MM.1S (cell line): ENCODE data around the gene ZNF107.

Experiments
- DNase-seq: peaks from one replicate; pipeline ENCODE4 v3.0.0-alpha.2; 2015
- H2AFZ ChIP-seq: fragments of 300-600 bp; sonication (generic); 2 replicates; pipeline ENCODE4 v1.6.0; 2016; ENCODE audit warnings: antibody characterized with exemption, low read length
- H3F3A ChIP-seq: fragments of 300-600 bp; sonication (generic); 2 replicates; pipeline ENCODE4 v1.6.1; 2016; ENCODE audit warnings: mild to moderate bottlenecking, antibody characterized with exemption, low read length, moderate library complexity, mixed read lengths; ENCODE audit not compliant: insufficient read depth
- H3K27ac ChIP-seq: fragments of 300-600 bp; sonication (generic); 2 replicates; pipeline ENCODE4 v1.5.1; 2016; ENCODE audit warnings: mild to moderate bottlenecking, low read length
- H3K27me3 ChIP-seq: fragments of 300-600 bp; sonication (generic); replicated peaks from 2 replicates; pipeline ENCODE4 v1.6.0; 2016; ENCODE audit warnings: low read length; ENCODE audit not compliant: insufficient read depth
- H3K36me3 ChIP-seq: fragments of 300-600 bp; sonication (generic); replicated peaks from 2 replicates; pipeline ENCODE4 v1.6.1; 2016; ENCODE audit warnings: mild to moderate bottlenecking, low read length, mixed read lengths; ENCODE audit not compliant: insufficient read depth
- H3K4me1 ChIP-seq: fragments of 300-600 bp; sonication (generic); 2 replicates; pipeline ENCODE4 v1.6.1; 2016; ENCODE audit warnings: low read length, mixed read lengths
- H3K4me2 ChIP-seq: fragments of 300-600 bp; sonication (generic); 2 replicates; pipeline ENCODE4 v1.6.0; 2016; ENCODE audit warnings: low read depth, low read length
- H3K4me3 ChIP-seq: fragments of 300-600 bp; sonication (generic); 2 replicates; pipeline ENCODE4 v1.5.1; 2016; ENCODE audit warnings: low read length, mixed read lengths
- H3K79me2 ChIP-seq: fragments of 300-600 bp; sonication (generic); 2 replicates; pipeline ENCODE4 v1.6.1; 2016; ENCODE audit warnings: mixed run types, low read length, mixed read lengths
- H3K9ac ChIP-seq: fragments of 300-600 bp; sonication (generic); 2 replicates; pipeline ENCODE4 v1.6.1; 2016; ENCODE audit warnings: low read length, mixed read lengths
- H3K9me2 ChIP-seq: fragments of 300-600 bp; sonication (generic); replicated peaks from 2 replicates; pipeline ENCODE4 v1.6.1; 2016; ENCODE audit warnings: mild to moderate bottlenecking, low read length, mixed read lengths; ENCODE audit not compliant: insufficient read depth
- H3K9me3 ChIP-seq: fragments of 300-600 bp; sonication (generic); replicated peaks from 2 replicates; pipeline ENCODE4 v1.6.1; 2016; ENCODE audit warnings: mild to moderate bottlenecking, low read length, mixed read lengths; ENCODE audit not compliant: insufficient read depth
- H4K20me1 ChIP-seq: fragments of 300-600 bp; sonication (generic); 2 replicates; pipeline ENCODE4 v1.6.1; 2016; ENCODE audit warnings: mild to moderate bottlenecking, low read length, moderate library complexity, mixed read lengths; ENCODE audit not compliant: insufficient read depth
- EZH2 ChIP-seq: fragments of 300-600 bp; sonication (generic); optimal IDR thresholded peaks from 2 replicates; pipeline ENCODE3; 2017; ENCODE audit warnings: low read depth, mild to moderate bottlenecking, antibody characterized with exemption, low read length, mixed read lengths
- EZH2phosphoT487 ChIP-seq: fragments of 300-600 bp; sonication (generic); IDR thresholded peaks from 2 replicates; pipeline ENCODE4 v1.6.1; 2018; ENCODE audit warnings: antibody characterized with exemption, low read length
- TF ChIP-seq, protein P1 (sequence below): fragments of 300-600 bp; sonication (generic); IDR thresholded peaks from 2 replicates; pipeline ENCODE4 v1.5.1; 2016; ENCODE audit warnings: antibody characterized with exemption, low read length, mixed read lengths

The ZNF107 gene

DNA sequence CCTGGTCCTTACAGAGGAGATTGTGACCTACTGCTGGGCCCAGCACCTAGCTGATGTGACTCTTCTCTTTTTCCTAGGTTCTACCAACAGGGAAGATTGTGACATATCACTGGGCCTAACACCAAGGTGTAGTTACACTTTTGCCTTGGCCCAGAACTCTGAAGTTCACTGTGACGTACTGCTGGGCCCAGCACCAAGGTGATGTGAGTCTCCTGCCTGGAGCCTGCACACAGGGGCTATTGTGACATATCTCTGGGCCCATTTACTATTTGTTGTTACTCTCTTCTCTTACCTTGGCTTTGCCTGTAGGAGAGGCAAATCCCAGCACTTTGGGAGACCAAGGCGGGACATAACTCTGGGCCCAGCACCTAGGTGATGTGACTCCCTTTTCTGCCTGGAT lies 23.1 kb upstream of the ZNF107 start:
- no peaks in the 10 kb centered on the region for H3K79me2 ChIP-seq
- no peaks in the 10 kb centered on the region for H4K20me1 ChIP-seq
- H3F3A ChIP-seq, result no peaks in the 10 kb centered on the region
- H3K36me3 ChIP-seq, result no peaks in the 10 kb centered on the region
- no peak for DNase-seq
- no peak overlapping the region for H2AFZ ChIP-seq
- H3K4me3 ChIP-seq, result no peak overlapping the region
- H3K9me3 ChIP-seq, result no peaks in the 10 kb centered on the region
- H3K27me3 ChIP-seq, result no peaks in the 10 kb centered on the region
- no peaks in the 10 kb centered on the region for H3K4me1 ChIP-seq
- no peak overlapping the region for H3K9ac ChIP-seq
- TF ChIP-seq, protein P1, sequence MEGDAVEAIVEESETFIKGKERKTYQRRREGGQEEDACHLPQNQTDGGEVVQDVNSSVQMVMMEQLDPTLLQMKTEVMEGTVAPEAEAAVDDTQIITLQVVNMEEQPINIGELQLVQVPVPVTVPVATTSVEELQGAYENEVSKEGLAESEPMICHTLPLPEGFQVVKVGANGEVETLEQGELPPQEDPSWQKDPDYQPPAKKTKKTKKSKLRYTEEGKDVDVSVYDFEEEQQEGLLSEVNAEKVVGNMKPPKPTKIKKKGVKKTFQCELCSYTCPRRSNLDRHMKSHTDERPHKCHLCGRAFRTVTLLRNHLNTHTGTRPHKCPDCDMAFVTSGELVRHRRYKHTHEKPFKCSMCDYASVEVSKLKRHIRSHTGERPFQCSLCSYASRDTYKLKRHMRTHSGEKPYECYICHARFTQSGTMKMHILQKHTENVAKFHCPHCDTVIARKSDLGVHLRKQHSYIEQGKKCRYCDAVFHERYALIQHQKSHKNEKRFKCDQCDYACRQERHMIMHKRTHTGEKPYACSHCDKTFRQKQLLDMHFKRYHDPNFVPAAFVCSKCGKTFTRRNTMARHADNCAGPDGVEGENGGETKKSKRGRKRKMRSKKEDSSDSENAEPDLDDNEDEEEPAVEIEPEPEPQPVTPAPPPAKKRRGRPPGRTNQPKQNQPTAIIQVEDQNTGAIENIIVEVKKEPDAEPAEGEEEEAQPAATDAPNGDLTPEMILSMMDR, result no peak
- TF ChIP-seq EZH2, result no peak
- TF ChIP-seq EZH2phosphoT487, result no peak
- no peak overlapping the region for H3K4me2 ChIP-seq
- no peak overlapping the region for H3K27ac ChIP-seq
- no peaks in the 10 kb centered on the region for H3K9me2 ChIP-seq

GRCh38 chr7:64643566-64643965 lies 22.4 kb upstream of the ZNF107 start:
- H3K9me3 ChIP-seq, result no peaks in the 10 kb centered on the region

GRCh38 chr7:64651203-64651602 lies 14.7 kb upstream of the ZNF107 start:
- no peaks in the 10 kb centered on the region for H3K79me2 ChIP-seq
- H3K9me2 ChIP-seq, result no peaks in the 10 kb centered on the region
- H3K27me3 ChIP-seq, result no peaks in the 10 kb centered on the region
- TF ChIP-seq EZH2 (no peak), EZH2phosphoT487 (no peak)
- TF ChIP-seq, protein P1, result no peak
- no peaks in the 10 kb centered on the region for H3K9me3 ChIP-seq
- H3K4me3 ChIP-seq, result no peak overlapping the region
- no peak overlapping the region for H3K27ac ChIP-seq
- no peak overlapping the region for H3K9ac ChIP-seq
- DNase-seq, result no peak
- no peaks in the 10 kb centered on the region for H3K4me1 ChIP-seq
- no peaks in the 10 kb centered on the region for H4K20me1 ChIP-seq
- no peak overlapping the region for H2AFZ ChIP-seq
- H3F3A ChIP-seq, result no peaks in the 10 kb centered on the region
- no peaks in the 10 kb centered on the region for H3K36me3 ChIP-seq
- no peak overlapping the region for H3K4me2 ChIP-seq

More at GRCh38 chr7:64643566-64643965, 22.4 kb upstream of the ZNF107 start:
- Histone ChIP-seq H3K9ac (no peak overlapping the region), H3F3A (no peaks in the 10 kb centered on the region), H4K20me1 (no peaks in the 10 kb centered on the region), H3K9me2 (no peaks in the 10 kb centered on the region), H3K4me1 (no peaks in the 10 kb centered on the region), H3K4me3 (no peak overlapping the region), H3K27me3 (no peaks in the 10 kb centered on the region), H3K4me2 (no peak overlapping the region), H3K79me2 (no peaks in the 10 kb centered on the region), H3K27ac (no peak overlapping the region), H3K36me3 (no peaks in the 10 kb centered on the region), H2AFZ (no peak overlapping the region)
- DNase-seq, result no peak
- TF ChIP-seq EZH2 (no peak), EZH2phosphoT487 (no peak)
- TF ChIP-seq, protein P1, result no peak
